HepG2 (cell line): ENCODE results near the gene TJAP1. TPM values are rescaled to one million over a fixed set of nuclear protein-coding genes. Genes with fewer than 3 reads are reported as not detected.

Experiments used
- ATF2 ChIP-seq: sonication (generic); formaldehyde crosslinking; IDR thresholded peaks from 2 replicates; pipeline ENCODE4 v1.4.0; 2020; ENCODE audit warnings: missing genetic modification reagents
- DPF2 ChIP-seq: sonication (generic); formaldehyde crosslinking; IDR thresholded peaks from 2 replicates; pipeline ENCODE4 v1.4.0; 2020; ENCODE audit warnings: mild to moderate bottlenecking, low read depth, missing genetic modification reagents, borderline replicate concordance
- FOXO1 ChIP-seq: sonication (generic); formaldehyde crosslinking; IDR thresholded peaks from 2 replicates; pipeline ENCODE4 v1.4.0; 2020; ENCODE audit warnings: missing genetic modification reagents
- MTF1 ChIP-seq: sonication (generic); formaldehyde crosslinking; IDR thresholded peaks from 2 replicates; pipeline ENCODE4 v1.5.0; 2020; ENCODE audit warnings: missing genetic modification reagents
- PHF21A ChIP-seq: sonication (generic); formaldehyde crosslinking; IDR thresholded peaks from 2 replicates; pipeline ENCODE4 v1.5.0; 2020; ENCODE audit warnings: mild to moderate bottlenecking, missing genetic modification reagents
- REL ChIP-seq: sonication (generic); formaldehyde crosslinking; conservative IDR thresholded peaks from 2 replicates; pipeline ENCODE4 v1.8.0; 2022; ENCODE audit warnings: mild to moderate bottlenecking, missing genetic modification reagents, moderate library complexity
- TBX2 ChIP-seq: sonication (generic); formaldehyde crosslinking; IDR thresholded peaks from 2 replicates; pipeline ENCODE4 v1.5.0; 2020; ENCODE audit warnings: missing genetic modification reagents, mild to moderate bottlenecking, borderline replicate concordance
- TCF7 ChIP-seq: sonication (generic); IDR thresholded peaks from 2 replicates; pipeline ENCODE4 v1.6.1; 2016; ENCODE audit warnings: antibody characterized with exemption, low read depth
- YEATS4 ChIP-seq: sonication (generic); formaldehyde crosslinking; IDR thresholded peaks from 2 replicates; pipeline ENCODE4 v1.4.0; 2020; ENCODE audit warnings: missing genetic modification reagents, borderline replicate concordance
- ZFP36L2 ChIP-seq: sonication (generic); formaldehyde crosslinking; IDR thresholded peaks from 2 replicates; pipeline ENCODE4 v1.4.0; 2020; ENCODE audit warnings: missing genetic modification reagents
- ZHX1 ChIP-seq: sonication (generic); formaldehyde crosslinking; IDR thresholded peaks from 2 replicates; pipeline ENCODE4 v1.8.1; 2022; ENCODE audit warnings: low read depth, mild to moderate bottlenecking, missing genetic modification reagents
- ZNF572 ChIP-seq: sonication (generic); formaldehyde crosslinking; IDR thresholded peaks from 2 replicates; pipeline ENCODE4 v1.5.1; 2020; ENCODE audit warnings: mild to moderate bottlenecking, missing genetic modification reagents
- polyA plus RNA-seq, 8 experiments: library from polyadenylated mRNA; depleted of rRNA in 3 of 8; stranded (reverse) in 7 of 8; unstranded in 1 of 8; fragments of >200 nt; fragmentation: Illumina TruSeq in 4 of 8; extraction: Trizol in 4 of 8; gene quantifications; 2 replicates each; pipeline versions ENCODE4 v1.2.1 to v1.2.3, GENCODE V29; 2011 to 2016; ENCODE audit warnings: low read depth in 4 of 8, missing spikeins in 1 of 8, mixed read lengths in 1 of 8; ENCODE audit not compliant: insufficient read depth in 1 of 8
- total RNA-seq, 5 experiments: library from RNA; depleted of rRNA; stranded (reverse); fragments of >200 nt; fragmentation: Illumina TruSeq; extraction: Trizol; gene quantifications; 2 replicates each; pipeline ENCODE4 v1.2.3, GENCODE V29; 2016; ENCODE audit warnings: low read depth in 1 of 5
- TF ChIP-seq, protein P1 (sequence below): sonication (generic); formaldehyde crosslinking; IDR thresholded peaks from 2 replicates; pipeline ENCODE4 v1.8.1; 2023; ENCODE audit warnings: mild to moderate bottlenecking, missing genetic modification reagents
- TF ChIP-seq, protein P2 (sequence below): sonication (generic); formaldehyde crosslinking; IDR thresholded peaks from 2 replicates; pipeline ENCODE4 v1.4.0; 2020; ENCODE audit warnings: missing genetic modification reagents, mild to moderate bottlenecking, borderline replicate concordance
- TF ChIP-seq, protein P3 (sequence below): sonication (generic); formaldehyde crosslinking; IDR thresholded peaks from 2 replicates; pipeline ENCODE4 v1.5.0; 2020; ENCODE audit warnings: mild to moderate bottlenecking, low read depth, missing genetic modification reagents, borderline replicate concordance
- TF ChIP-seq, protein P4 (sequence below): sonication (generic); formaldehyde crosslinking; IDR thresholded peaks from 2 replicates; pipeline ENCODE4 v1.5.1; 2020; ENCODE audit warnings: mild to moderate bottlenecking, missing genetic modification reagents, moderate library complexity

The TJAP1 gene
- total and polyA plus RNA-seq, 2 of the 13 experiments (the other 11 are each of a cell fraction or from before 2014, with no cell fraction given) = 15.7 to 41.6 TPM

- no peak for TF ChIP-seq ATF2
- TF ChIP-seq, protein P1, sequence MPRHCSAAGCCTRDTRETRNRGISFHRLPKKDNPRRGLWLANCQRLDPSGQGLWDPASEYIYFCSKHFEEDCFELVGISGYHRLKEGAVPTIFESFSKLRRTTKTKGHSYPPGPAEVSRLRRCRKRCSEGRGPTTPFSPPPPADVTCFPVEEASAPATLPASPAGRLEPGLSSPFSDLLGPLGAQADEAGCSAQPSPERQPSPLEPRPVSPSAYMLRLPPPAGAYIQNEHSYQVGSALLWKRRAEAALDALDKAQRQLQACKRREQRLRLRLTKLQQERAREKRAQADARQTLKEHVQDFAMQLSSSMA (CRISPR knock-in tag) = no peak
- TF ChIP-seq TCF7 = no peak
- no peak for TF ChIP-seq REL
- TF ChIP-seq, protein P2, sequence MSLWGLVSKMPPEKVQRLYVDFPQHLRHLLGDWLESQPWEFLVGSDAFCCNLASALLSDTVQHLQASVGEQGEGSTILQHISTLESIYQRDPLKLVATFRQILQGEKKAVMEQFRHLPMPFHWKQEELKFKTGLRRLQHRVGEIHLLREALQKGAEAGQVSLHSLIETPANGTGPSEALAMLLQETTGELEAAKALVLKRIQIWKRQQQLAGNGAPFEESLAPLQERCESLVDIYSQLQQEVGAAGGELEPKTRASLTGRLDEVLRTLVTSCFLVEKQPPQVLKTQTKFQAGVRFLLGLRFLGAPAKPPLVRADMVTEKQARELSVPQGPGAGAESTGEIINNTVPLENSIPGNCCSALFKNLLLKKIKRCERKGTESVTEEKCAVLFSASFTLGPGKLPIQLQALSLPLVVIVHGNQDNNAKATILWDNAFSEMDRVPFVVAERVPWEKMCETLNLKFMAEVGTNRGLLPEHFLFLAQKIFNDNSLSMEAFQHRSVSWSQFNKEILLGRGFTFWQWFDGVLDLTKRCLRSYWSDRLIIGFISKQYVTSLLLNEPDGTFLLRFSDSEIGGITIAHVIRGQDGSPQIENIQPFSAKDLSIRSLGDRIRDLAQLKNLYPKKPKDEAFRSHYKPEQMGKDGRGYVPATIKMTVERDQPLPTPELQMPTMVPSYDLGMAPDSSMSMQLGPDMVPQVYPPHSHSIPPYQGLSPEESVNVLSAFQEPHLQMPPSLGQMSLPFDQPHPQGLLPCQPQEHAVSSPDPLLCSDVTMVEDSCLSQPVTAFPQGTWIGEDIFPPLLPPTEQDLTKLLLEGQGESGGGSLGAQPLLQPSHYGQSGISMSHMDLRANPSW = 0 out of 2 replicates have a peak, but pooled peaks have one; percentile 33
- TF ChIP-seq ZHX1 (CRISPR knock-in tag) = no peak
- peak; percentile 61; the same call in 1 of the 2 replicates for TF ChIP-seq TBX2 (CRISPR knock-in tag)
- 0 out of 2 replicates have a peak, but pooled peaks have one; percentile 12 for TF ChIP-seq DPF2 (CRISPR knock-in tag)
- TF ChIP-seq YEATS4 = no peak
- TF ChIP-seq FOXO1 (CRISPR knock-in tag) = peak; percentile 34; the same call in 1 of the 2 replicates
- no peak for TF ChIP-seq ZFP36L2 (CRISPR knock-in tag)
- TF ChIP-seq, protein P3, sequence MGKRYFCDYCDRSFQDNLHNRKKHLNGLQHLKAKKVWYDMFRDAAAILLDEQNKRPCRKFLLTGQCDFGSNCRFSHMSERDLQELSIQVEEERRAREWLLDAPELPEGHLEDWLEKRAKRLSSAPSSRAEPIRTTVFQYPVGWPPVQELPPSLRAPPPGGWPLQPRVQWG (CRISPR knock-in tag) = no peak
- TF ChIP-seq ZNF572 = peak; percentile 1; the same call in 1 of the 2 replicates
- peak; percentile 81 for TF ChIP-seq PHF21A (CRISPR knock-in tag)
- TF ChIP-seq, protein P4, sequence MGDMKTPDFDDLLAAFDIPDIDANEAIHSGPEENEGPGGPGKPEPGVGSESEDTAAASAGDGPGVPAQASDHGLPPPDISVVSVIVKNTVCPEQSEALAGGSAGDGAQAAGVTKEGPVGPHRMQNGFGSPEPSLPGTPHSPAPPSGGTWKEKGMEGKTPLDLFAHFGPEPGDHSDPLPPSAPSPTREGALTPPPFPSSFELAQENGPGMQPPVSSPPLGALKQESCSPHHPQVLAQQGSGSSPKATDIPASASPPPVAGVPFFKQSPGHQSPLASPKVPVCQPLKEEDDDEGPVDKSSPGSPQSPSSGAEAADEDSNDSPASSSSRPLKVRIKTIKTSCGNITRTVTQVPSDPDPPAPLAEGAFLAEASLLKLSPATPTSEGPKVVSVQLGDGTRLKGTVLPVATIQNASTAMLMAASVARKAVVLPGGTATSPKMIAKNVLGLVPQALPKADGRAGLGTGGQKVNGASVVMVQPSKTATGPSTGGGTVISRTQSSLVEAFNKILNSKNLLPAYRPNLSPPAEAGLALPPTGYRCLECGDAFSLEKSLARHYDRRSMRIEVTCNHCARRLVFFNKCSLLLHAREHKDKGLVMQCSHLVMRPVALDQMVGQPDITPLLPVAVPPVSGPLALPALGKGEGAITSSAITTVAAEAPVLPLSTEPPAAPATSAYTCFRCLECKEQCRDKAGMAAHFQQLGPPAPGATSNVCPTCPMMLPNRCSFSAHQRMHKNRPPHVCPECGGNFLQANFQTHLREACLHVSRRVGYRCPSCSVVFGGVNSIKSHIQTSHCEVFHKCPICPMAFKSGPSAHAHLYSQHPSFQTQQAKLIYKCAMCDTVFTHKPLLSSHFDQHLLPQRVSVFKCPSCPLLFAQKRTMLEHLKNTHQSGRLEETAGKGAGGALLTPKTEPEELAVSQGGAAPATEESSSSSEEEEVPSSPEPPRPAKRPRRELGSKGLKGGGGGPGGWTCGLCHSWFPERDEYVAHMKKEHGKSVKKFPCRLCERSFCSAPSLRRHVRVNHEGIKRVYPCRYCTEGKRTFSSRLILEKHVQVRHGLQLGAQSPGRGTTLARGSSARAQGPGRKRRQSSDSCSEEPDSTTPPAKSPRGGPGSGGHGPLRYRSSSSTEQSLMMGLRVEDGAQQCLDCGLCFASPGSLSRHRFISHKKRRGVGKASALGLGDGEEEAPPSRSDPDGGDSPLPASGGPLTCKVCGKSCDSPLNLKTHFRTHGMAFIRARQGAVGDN (CRISPR knock-in tag) = peak; percentile 75
- no peak for TF ChIP-seq MTF1 (CRISPR knock-in tag)
Measured at GRCh38 chr6:43499028-43499815, 21.9 kb downstream of the TJAP1 start (continued).
